ENCODE measurements around the gene XAB2. TPM values are rescaled to one million over a fixed set of nuclear protein-coding genes. Genes with fewer than 3 reads are reported as not detected.

Gene XAB2
- total RNA-seq, 1 experiment from 2014 or later: 84.4 TPM

- no peak overlapping the region for H2AFZ ChIP-seq (ENCODE audit: low read length)
- H3K9ac ChIP-seq (ENCODE audit: low read length): no peak overlapping the region
- no peak for DNase-seq
- H3K4me1 ChIP-seq (ENCODE audit: insufficient read depth, low read length): peaks cover under 1% of the 10 kb centered on the region; the same call in 1 of the 2 replicates
- H4K20me1 ChIP-seq (ENCODE audit: low read length): peaks cover 10% of the 10 kb centered on the region; the same call in 1 of the 2 replicates
- CTCF ChIA-PET: no interaction called here
- H3K4me2 ChIP-seq (ENCODE audit: low read length): no peak overlapping the region
- peaks cover under 1% of the 10 kb centered on the region; the same call in 1 of the 2 replicates for H3K36me3 ChIP-seq (ENCODE audit: low read depth, low read length)
- H3K9me2 ChIP-seq (replicated peaks; ENCODE audit: low read length): no peaks in the 10 kb centered on the region
- peaks cover 9% of the 10 kb centered on the region for H3K79me2 ChIP-seq (ENCODE audit: low read length)
- H3K4me3 ChIP-seq (ENCODE audit: low read length): no peak overlapping the region
- H3K9me3 ChIP-seq (ENCODE audit: low read length): no peaks in the 10 kb centered on the region
- no peak overlapping the region for H3K27ac ChIP-seq (ENCODE audit: low read length)
- TF ChIP-seq EZH2 (IDR thresholded peaks at IDR 0.05; ENCODE audit: low read length, unreplicated experiment) (no peak), EZH2phosphoT487 (IDR thresholded peaks at IDR 0.05; ENCODE audit: borderline replicate concordance, low read length) (no peak), CTCF (conservative IDR thresholded peaks at IDR 0.05; ENCODE audit: low read depth, low read length) (no peak)
- intact Hi-C loops (cut with micrococcal nuclease): no loop called here
- BruUV-seq (replicated peaks): no TSS peak
- POLR2A ChIA-PET (ENCODE audit: unreplicated experiment): no interaction called here
- no peak for ATAC-seq
- H3F3A ChIP-seq (ENCODE audit: low read length, unreplicated experiment): no peaks in the 10 kb centered on the region
- H3K27me3 ChIP-seq (ENCODE audit: low read length): no peaks in the 10 kb centered on the region
These were observed 26.3 kb downstream of the XAB2 start for GRCh38 chr19:7602935-7603497.

- H3K36me3 ChIP-seq (ENCODE audit: low read depth, low read length): no peaks in the 10 kb centered on the region
- H3K9me3 ChIP-seq (ENCODE audit: low read length): no peaks in the 10 kb centered on the region
- intact Hi-C loops (cut with micrococcal nuclease): no loop called here
- DNase-seq: no peak
- H3K4me1 ChIP-seq (ENCODE audit: insufficient read depth, low read length): peaks cover 7% of the 10 kb centered on the region
- no peak overlapping the region for H3K4me3 ChIP-seq (ENCODE audit: low read length)
- peaks cover 15% of the 10 kb centered on the region for H3K79me2 ChIP-seq (ENCODE audit: low read length)
- H3K4me2 ChIP-seq (ENCODE audit: low read length): no peak overlapping the region
- no peak overlapping the region for H3K27ac ChIP-seq (ENCODE audit: low read length)
- CTCF ChIA-PET: no interaction called here
- TF ChIP-seq CTCF (conservative IDR thresholded peaks at IDR 0.05; ENCODE audit: low read depth, low read length): no peak
- TF ChIP-seq EZH2phosphoT487 (IDR thresholded peaks at IDR 0.05; ENCODE audit: borderline replicate concordance, low read length): no peak
- no peak for TF ChIP-seq EZH2 (IDR thresholded peaks at IDR 0.05; ENCODE audit: low read length, unreplicated experiment)
- ATAC-seq: no peak
- H3F3A ChIP-seq (ENCODE audit: low read length, unreplicated experiment): no peaks in the 10 kb centered on the region
- no peak overlapping the region for H2AFZ ChIP-seq (ENCODE audit: low read length)
- no peak overlapping the region for H3K9ac ChIP-seq (ENCODE audit: low read length)
- BruUV-seq (replicated peaks): no TSS peak
- POLR2A ChIA-PET (ENCODE audit: unreplicated experiment): no interaction called here
- peaks cover 16% of the 10 kb centered on the region; the same call in 1 of the 2 replicates for H4K20me1 ChIP-seq (ENCODE audit: low read length)
- H3K27me3 ChIP-seq (ENCODE audit: low read length): no peaks in the 10 kb centered on the region
- no peaks in the 10 kb centered on the region for H3K9me2 ChIP-seq (replicated peaks; ENCODE audit: low read length)
These were observed 27.0 kb downstream of the XAB2 start for GRCh38 chr19:7602240-7602934.

GRCh38 chr19:7600721-7601120 lies 28.6 kb downstream of the XAB2 start:
- TF ChIP-seq EZH2 (IDR thresholded peaks at IDR 0.05; ENCODE audit: low read length, unreplicated experiment) (no peak), EZH2phosphoT487 (IDR thresholded peaks at IDR 0.05; ENCODE audit: borderline replicate concordance, low read length) (no peak), CTCF (conservative IDR thresholded peaks at IDR 0.05; ENCODE audit: low read depth, low read length) (no peak)
- Histone ChIP-seq H4K20me1 (ENCODE audit: low read length) (peaks cover 21% of the 10 kb centered on the region; the same call in 1 of the 2 replicates), H3K27ac (ENCODE audit: low read length) (no peak overlapping the region), H3K9ac (ENCODE audit: low read length) (no peak overlapping the region), H3K9me3 (ENCODE audit: low read length) (no peaks in the 10 kb centered on the region), H3K36me3 (ENCODE audit: low read depth, low read length) (no peaks in the 10 kb centered on the region), H3K4me1 (ENCODE audit: insufficient read depth, low read length) (peaks cover 16% of the 10 kb centered on the region), H2AFZ (ENCODE audit: low read length) (no peak overlapping the region), H3F3A (ENCODE audit: low read length, unreplicated experiment) (no peaks in the 10 kb centered on the region), H3K4me3 (ENCODE audit: low read length) (no peak overlapping the region), H3K9me2 (replicated peaks; ENCODE audit: low read length) (no peaks in the 10 kb centered on the region), H3K27me3 (ENCODE audit: low read length) (no peaks in the 10 kb centered on the region), H3K79me2 (ENCODE audit: low read length) (peaks cover 27% of the 10 kb centered on the region), H3K4me2 (ENCODE audit: low read length) (no peak overlapping the region)
- CTCF ChIA-PET: interaction anchor here (1.1 kb wide), 1 partner anchor 32 kb away, joined by 4 read pairs; no protein-coding TSS in a partner anchor
- intact Hi-C loops (cut with micrococcal nuclease): no loop called here
- no peak for ATAC-seq
- DNase-seq: no peak
- no TSS peak for BruUV-seq (replicated peaks)
- POLR2A ChIA-PET (ENCODE audit: unreplicated experiment): no interaction called here

All from PC-3 (cell line).